Aorta (tissue), 5 donors: ENCODE measurements around the gene TBX2. TPM values are rescaled to one million over a fixed set of nuclear protein-coding genes. Genes with fewer than 3 reads are reported as not detected.
A peak's percentile ranks its signal among the peaks of the same experiment; 100 is the strongest.
"Not testable (repeated sequence)": the region's sequence is repeated elsewhere in the genome, so short reads cannot be mapped to it uniquely, and the experiment has no call there.

Source experiments
- ATAC-seq: fragments of 200-7000 bp; cut with Tn5 transposase; one replicate; pipeline ENCODE4 v1.9.1; 2022; ENCODE audit warnings: moderate library complexity; ENCODE audit not compliant: low FRiP score
- DNase-seq, 2 donors: peaks; one replicate each; pipeline ENCODE4 v3.0.0-alpha.2; 2020
- H3K27ac ChIP-seq, 2 donors: one replicate each; pipeline ENCODE4 v1.5.1; 2013; ENCODE audit warnings: low read length in 2 of 2, mild to moderate bottlenecking in 2 of 2, moderate library complexity in 2 of 2, control low read depth in 1 of 2, inconsistent platforms in 1 of 2, low read depth in 1 of 2
- H3K27me3 ChIP-seq, 2 donors: one replicate each; pipeline ENCODE4 v1.6.1; 2013; ENCODE audit warnings: control low read depth in 1 of 2, low read length in 1 of 2, mild to moderate bottlenecking in 1 of 2, moderate library complexity in 1 of 2; ENCODE audit not compliant: insufficient read depth in 2 of 2, control insufficient read depth in 1 of 2
- H3K36me3 ChIP-seq, 2 donors: one replicate each; pipeline ENCODE4 v1.6.1; 2013; ENCODE audit warnings: control low read depth in 1 of 2, low read length in 1 of 2, mild to moderate bottlenecking in 1 of 2; ENCODE audit not compliant: insufficient read depth in 2 of 2, control insufficient read depth in 1 of 2
- H3K4me1 ChIP-seq, 2 donors: one replicate each; pipeline ENCODE4 v1.6.1; 2013; ENCODE audit warnings: low read length in 2 of 2, control low read depth in 1 of 2, mild to moderate bottlenecking in 1 of 2, moderate library complexity in 1 of 2; ENCODE audit not compliant: insufficient read depth in 2 of 2, control insufficient read depth in 1 of 2
- H3K4me3 ChIP-seq, 2 donors: one replicate each; pipeline ENCODE4 v1.5.1; 2013; ENCODE audit warnings: low read length in 2 of 2, control low read depth in 1 of 2, mild to moderate bottlenecking in 1 of 2
- H3K9me3 ChIP-seq: one replicate; pipeline ENCODE4 v1.6.1; 2013; ENCODE audit warnings: mild to moderate bottlenecking, low read length; ENCODE audit not compliant: control insufficient read depth
- WGBS, 2 donors: extraction: QIAGEN DNeasy Blood & Tissue Kit; methylation state at CpG; one replicate each; pipeline ENCODE4 v1.1.7; 2013; 5-methylcytosine and 5-hydroxymethylcytosine counted together
- intact Hi-C, 2 donors: fragments of 100-400 bp; cut with DNase I; formaldehyde crosslinking; loops; one replicate each; pipeline versions ENCODE4 v1.14.2 to v1.15.0; 2022
- polyA plus RNA-seq, 2 donors: library from polyadenylated mRNA; stranded (reverse); fragments of 200-250 nt; gene quantifications; one replicate each; pipeline ENCODE4 v1.2.3, GENCODE V29; 2013
- total RNA-seq, 2 donors: library from RNA; stranded (reverse); fragmentation: NEBNext Ultra II Directional; extraction: Animal tissue kit (Norgen Biotek cat#: 25700); gene quantifications; one replicate each; pipeline ENCODE4 v1.2.1, GENCODE V29; 2021
- donor health status: healthy with polysubstance abuse.
- donor health status: Bipolar disorder and iron deficiency.
- donor health status: DM: no; HTN: no; CAD: no.
- donor health status: DM: no; HTN: no; CAD: no.
- donor health status: DM: yes; HTN: yes; CAD: no.

TBX2 gene
- total and polyA plus RNA-seq, 4 donors = 11.5 to 116 (median 35.7) TPM

DNA sequence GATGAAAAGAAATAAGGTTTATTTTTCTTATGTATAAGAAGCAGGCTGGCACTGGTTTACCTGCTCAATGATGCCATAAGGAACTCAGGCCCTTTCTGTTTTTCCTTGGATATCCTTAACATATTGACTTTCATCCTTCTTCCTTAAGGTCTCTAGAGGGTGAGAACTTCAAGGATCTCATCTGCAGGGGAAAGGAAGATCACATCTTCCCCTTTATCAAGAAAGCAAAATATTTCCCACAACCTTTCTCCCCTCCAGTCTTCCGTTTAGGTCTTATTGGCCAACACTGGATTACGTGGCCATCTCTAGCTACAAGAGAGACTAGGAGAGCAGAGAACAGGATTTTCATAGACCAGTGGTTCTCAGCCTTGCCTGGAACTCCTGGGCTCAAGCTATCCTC lies 48.4 kb downstream of the TBX2 start:
- H3K4me1 ChIP-seq = no peaks in the 10 kb centered on the region
- DNase-seq (no peak), ATAC-seq (no peak)
- H3K9me3 ChIP-seq = no peaks in the 10 kb centered on the region
- H3K27me3 ChIP-seq = no peaks in the 10 kb centered on the region
- intact Hi-C loops = no loop called here
- H3K27ac ChIP-seq = no peak overlapping the region
- H3K4me3 ChIP-seq = no peak overlapping the region
- WGBS, 2 donors = 89 to 93% methylated on average over 2 of the region's 2 CpGs
- no peaks in the 10 kb centered on the region for H3K36me3 ChIP-seq

- intact Hi-C loops, H3K27me3 ChIP-seq, H3K27ac ChIP-seq, DNase-seq, ATAC-seq, H3K4me3 ChIP-seq, H3K9me3 ChIP-seq, H3K36me3 ChIP-seq, H3K4me1 ChIP-seq: not testable (repeated sequence)
- WGBS, 2 donors = 84 to 97% methylated on average over 4 of the region's 4 CpGs
Measured at GRCh38 chr17:61449140-61449539, 49.5 kb downstream of the TBX2 start.

GRCh38 chr17:61449707-61450640 lies 50.3 kb downstream of the TBX2 start:
- H3K9me3 ChIP-seq = no peaks in the 10 kb centered on the region

DNA sequence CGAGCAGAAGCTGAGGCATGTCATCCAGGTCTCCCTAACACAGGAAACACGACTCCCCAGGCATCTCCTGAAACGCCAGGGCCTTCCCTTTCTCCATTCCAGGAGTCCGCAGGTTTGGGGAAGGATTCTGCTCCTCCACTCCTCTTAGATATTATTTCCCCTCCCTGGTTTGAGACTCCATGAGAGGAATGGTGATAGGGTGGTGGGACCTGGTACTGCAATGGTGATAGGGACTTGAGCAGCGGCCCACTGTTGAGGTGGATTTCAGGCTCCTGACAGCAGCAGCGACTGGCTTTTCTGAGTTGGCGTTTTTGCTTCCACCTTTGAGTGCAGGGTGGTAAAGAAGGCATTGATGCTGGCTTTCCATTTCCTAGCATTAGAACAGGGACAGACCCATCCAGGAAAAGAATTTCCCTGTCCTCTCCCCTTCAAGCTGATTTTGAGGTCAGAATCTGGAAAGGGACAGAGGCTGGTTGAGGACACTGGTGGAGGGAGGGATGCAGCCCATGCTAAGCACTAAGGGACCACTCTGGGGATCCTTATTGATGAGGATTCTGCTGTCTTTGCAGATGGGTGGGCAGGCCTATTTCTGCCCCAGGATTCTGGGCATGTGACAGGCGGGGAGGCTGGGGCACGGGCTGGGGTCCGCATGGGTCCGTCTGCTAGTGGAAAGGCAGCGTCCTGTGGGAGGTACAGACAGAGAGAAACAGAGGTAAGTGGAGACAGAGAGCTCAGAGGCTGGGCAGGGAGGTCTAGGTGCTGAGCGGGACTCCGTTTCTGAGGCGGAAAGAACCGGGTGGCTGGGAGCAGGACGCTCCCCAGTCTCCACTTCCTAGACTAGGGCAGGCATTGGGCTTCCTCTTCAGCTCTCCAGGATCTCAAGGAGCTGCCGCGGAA lies 51.2 kb downstream of the TBX2 start:
- DNase-seq (no peak), ATAC-seq (no peak)
- H3K27me3 ChIP-seq = no peaks in the 10 kb centered on the region
- H3K9me3 ChIP-seq = no peaks in the 10 kb centered on the region
- intact Hi-C loops = no loop called here
- no peaks in the 10 kb centered on the region for H3K36me3 ChIP-seq
- no peak overlapping the region for H3K27ac ChIP-seq
- no peaks in the 10 kb centered on the region for H3K4me1 ChIP-seq
- no peak overlapping the region for H3K4me3 ChIP-seq
- 80 to 82% methylated on average over 19 of the region's 19 CpGs for WGBS, 2 donors

More at GRCh38 chr17:61449707-61450640, 50.3 kb downstream of the TBX2 start:
- H3K4me3 ChIP-seq = no peak overlapping the region
- no peak for ATAC-seq
- H3K36me3 ChIP-seq = no peaks in the 10 kb centered on the region
- no peak overlapping the region for H3K27ac ChIP-seq
- no peaks in the 10 kb centered on the region for H3K4me1 ChIP-seq
- no peaks in the 10 kb centered on the region for H3K27me3 ChIP-seq
- no peak for DNase-seq
- 93 to 97% methylated on average over 9 of the region's 9 CpGs for WGBS, 2 donors
- intact Hi-C loops = no loop called here

DNA sequence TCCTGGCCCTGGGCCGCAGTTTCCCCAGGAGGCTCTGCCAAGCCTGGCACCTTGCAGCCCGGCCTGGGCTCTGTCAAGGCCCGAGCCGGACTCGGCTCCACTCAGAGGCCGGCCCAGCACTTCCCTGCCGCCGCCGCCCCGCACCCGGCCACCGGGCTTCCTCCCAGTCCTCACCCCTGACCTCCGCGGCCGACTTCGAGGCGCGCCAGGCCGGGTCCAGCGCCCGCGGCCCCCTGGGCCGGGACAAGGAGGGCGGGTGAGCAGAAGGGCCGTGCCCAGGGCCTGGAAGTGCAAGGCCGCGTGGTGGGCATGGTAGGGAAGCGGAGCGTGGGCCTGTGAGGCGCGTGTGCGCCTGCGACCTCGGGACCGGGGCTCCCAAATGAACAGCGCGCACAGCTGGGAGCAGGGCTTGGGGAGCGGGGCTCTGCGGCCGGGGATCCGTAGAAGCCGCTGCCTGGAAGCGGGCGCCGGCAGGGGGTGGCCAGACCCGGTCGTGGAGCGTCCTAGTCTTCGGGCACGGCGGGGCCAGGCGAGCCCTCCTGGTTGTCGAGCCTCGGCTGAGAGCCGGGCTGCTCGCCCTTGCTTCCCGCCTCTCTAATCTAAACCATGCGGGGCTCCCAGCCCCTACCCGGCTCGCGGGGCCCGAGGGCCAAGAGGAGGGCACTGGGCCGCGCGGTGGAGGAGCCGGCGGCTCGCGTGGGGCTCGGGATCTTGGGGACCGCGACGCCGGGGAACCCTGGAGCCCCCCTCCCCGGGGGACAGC lies 52.1 kb downstream of the TBX2 start:
- peak overlapping the region; percentile 33 to 37 for H3K4me3 ChIP-seq
- WGBS, 2 donors = 7 to 8% methylated on average over 61 to 75 of the region's 75 CpGs
- ATAC-seq (peak; percentile 51), DNase-seq (no peak)
- H3K9me3 ChIP-seq = no peaks in the 10 kb centered on the region
- intact Hi-C loops = no loop called here
- no peaks in the 10 kb centered on the region for H3K4me1 ChIP-seq
- H3K27me3 ChIP-seq = no peaks in the 10 kb centered on the region
- H3K36me3 ChIP-seq = no peaks in the 10 kb centered on the region
- H3K27ac ChIP-seq = no peak overlapping the region

- 21 to 23% methylated on average over 52 to 59 of the region's 59 CpGs for WGBS, 2 donors
- no peak for DNase-seq
Measured at GRCh38 chr17:61452301-61453290, 53.0 kb downstream of the TBX2 start, which contains the start of gene TBX4. Gene TBX4, plus strand, starts transcription at chr17:61452422. Its CDS starts 4,069 bp downstream, at chr17:61456491.

DNA sequence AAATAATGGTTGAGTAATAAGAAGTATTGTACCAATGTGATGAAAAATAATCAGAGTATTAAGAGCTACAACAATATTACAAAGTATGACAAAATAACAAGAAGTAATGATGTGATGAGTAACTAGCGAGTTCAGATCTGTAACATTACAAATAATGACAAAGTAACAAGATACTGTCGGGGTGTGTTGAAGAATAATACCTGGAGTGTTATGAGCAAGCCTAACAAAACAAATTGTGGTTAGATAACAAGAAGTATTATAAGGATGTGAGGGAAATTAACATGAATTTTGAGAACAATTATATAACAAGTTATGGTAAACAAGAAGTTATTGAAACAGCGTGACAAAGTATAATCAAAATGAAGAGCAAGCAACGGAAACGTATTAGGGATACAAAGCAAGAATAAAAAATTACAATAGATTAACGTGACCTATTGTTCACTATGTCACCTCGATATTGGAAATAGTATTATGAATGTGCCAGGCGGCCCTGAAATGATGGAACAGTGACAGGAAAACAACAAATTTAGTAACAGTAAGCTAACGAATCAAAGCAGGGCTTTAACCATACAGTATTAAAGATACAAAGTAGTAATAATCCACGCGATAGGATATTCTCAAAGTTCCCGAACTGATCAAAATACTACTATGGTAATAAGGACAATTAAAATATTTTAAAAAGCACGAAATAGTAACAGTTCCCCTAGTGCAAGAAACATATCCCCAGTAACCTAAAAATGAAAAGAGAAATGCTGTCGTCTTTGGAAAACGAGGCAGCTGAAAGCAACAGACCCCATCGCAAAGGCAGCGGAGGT lies 54.1 kb downstream of the TBX2 start:
- ATAC-seq = no peak
- no peak for DNase-seq
- Histone ChIP-seq H3K4me1 (no peaks in the 10 kb centered on the region), H3K4me3 (no peak overlapping the region), H3K9me3 (no peaks in the 10 kb centered on the region), H3K27ac (no peak overlapping the region), H3K27me3 (no peaks in the 10 kb centered on the region), H3K36me3 (no peaks in the 10 kb centered on the region)
- WGBS, 2 donors = 40 to 52% methylated on average over 17 of the region's 17 CpGs
- intact Hi-C loops = no loop called here

More at GRCh38 chr17:61452301-61453290, 53.0 kb downstream of the TBX2 start, which contains the start of gene TBX4:
- Histone ChIP-seq H3K27ac (no peak within 1 kb of the TSS), H3K36me3 (no peaks in the 10 kb centered on the region), H3K27me3 (no peaks in the 10 kb centered on the region), H3K4me1 (no peaks in the 10 kb centered on the region), H3K4me3 (peak within 1 kb of the TSS; percentile 33 to 37), H3K9me3 (no peaks in the 10 kb centered on the region)
- intact Hi-C loops = no loop called here
- ATAC-seq = peak; percentile 27
